ENCODE measurements around the gene ADAM12.

DNA sequence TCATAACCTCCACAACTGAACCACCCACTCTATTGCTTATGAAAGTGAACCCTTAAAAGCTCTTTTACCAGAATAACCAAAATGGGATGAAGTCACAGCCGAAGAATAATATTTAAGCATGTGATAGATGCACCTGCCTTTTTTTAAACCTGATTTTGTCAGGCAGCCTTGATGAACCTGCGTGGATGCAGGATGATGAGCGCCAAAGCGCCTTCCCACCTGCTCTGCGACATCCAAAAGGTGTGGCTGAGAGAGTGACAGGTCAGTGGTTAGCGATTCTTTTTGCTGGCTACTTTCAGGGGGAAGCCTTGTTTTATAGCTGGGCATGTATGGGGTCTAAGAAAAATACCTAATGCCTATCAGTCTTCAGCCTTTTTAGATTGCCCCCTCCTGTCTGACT is 334.1 kb downstream of the ADAM12 start:
- no peak for TF ChIP-seq YY1 (IDR thresholded peaks at IDR 0.05; ENCODE audit: insufficient read depth, insufficient read length)
- no peak for TF ChIP-seq ZNF274 (IDR thresholded peaks at IDR 0.05; ENCODE audit: low read depth, low read length)
- no peak for TF ChIP-seq SUZ12 (IDR thresholded peaks at IDR 0.05; ENCODE audit: extremely low read depth, insufficient read depth, insufficient read length)

Data from NT2/D1 (cell line).